Measurements from ENCODE around the gene RNF187.
"Not testable (repeated sequence)": the region's sequence is repeated elsewhere in the genome, so short reads cannot be mapped to it uniquely, and the experiment has no call there.

RNF187 gene

GRCh38 chr1:228488125-228488817 lies 1.1 kb downstream of the RNF187 start:
- no peak for DNase-seq (ENCODE audit: low spot score)

GRCh38 chr1:228488818-228489674 lies 1.9 kb downstream of the RNF187 start:
- DNase-seq (ENCODE audit: low spot score), result no peak

- DNase-seq (ENCODE audit: low spot score), result no peak
These were observed 3.2 kb downstream of the RNF187 start for GRCh38 chr1:228490120-228491078.

- no peak for DNase-seq (ENCODE audit: low spot score)
These were observed 6.2 kb downstream of the RNF187 start for GRCh38 chr1:228493141-228494043.

- DNase-seq (ENCODE audit: low spot score), result no peak
These were observed 6.8 kb downstream of the RNF187 start for GRCh38 chr1:228494044-228494353.

- no peak for DNase-seq (ENCODE audit: low spot score)
These were observed 7.2 kb downstream of the RNF187 start for GRCh38 chr1:228494391-228494790.

- DNase-seq (ENCODE audit: low spot score), result no peak
These were observed 8.0 kb downstream of the RNF187 start for GRCh38 chr1:228494970-228495853.

GRCh38 chr1:228496084-228496483 lies 8.9 kb downstream of the RNF187 start:
- DNase-seq (ENCODE audit: low spot score), result no peak

GRCh38 chr1:228496494-228496893 lies 9.3 kb downstream of the RNF187 start:
- no peak for DNase-seq (ENCODE audit: low spot score)

- no peak for DNase-seq (ENCODE audit: low spot score)
These were observed 10.0 kb downstream of the RNF187 start for GRCh38 chr1:228497206-228497605.

GRCh38 chr1:228497817-228498216 lies 10.6 kb downstream of the RNF187 start:
- DNase-seq (ENCODE audit: low spot score), result no peak

- peak; percentile 25 for DNase-seq (ENCODE audit: low spot score)
These were observed 13.1 kb downstream of the RNF187 start for GRCh38 chr1:228500143-228500734.

GRCh38 chr1:228500901-228501871 lies 14.0 kb downstream of the RNF187 start:
- peak; percentile 77 for DNase-seq (ENCODE audit: low spot score)

- no peak for DNase-seq (ENCODE audit: low spot score)
These were observed 15.3 kb downstream of the RNF187 start for GRCh38 chr1:228502522-228502921.

- DNase-seq (ENCODE audit: low spot score), result not testable (repeated sequence)
These were observed 18.8 kb downstream of the RNF187 start for GRCh38 chr1:228505944-228506343.

- DNase-seq (ENCODE audit: low spot score), result no peak
These were observed 20.9 kb downstream of the RNF187 start for GRCh38 chr1:228507961-228508652.

GRCh38 chr1:228508840-228509415 lies 21.7 kb downstream of the RNF187 start:
- DNase-seq (ENCODE audit: low spot score), result no peak

Measured in germinal center (tissue), 1 donor.